ENCODE measurements around the gene KAZN.

- TF ChIP-seq RAD21 (IDR thresholded peaks at IDR 0.05; ENCODE audit: low read depth) (no peak), FOXM1 (IDR thresholded peaks at IDR 0.05; ENCODE audit: borderline replicate concordance, low read depth) (no peak), TAF1 (IDR thresholded peaks at IDR 0.05; ENCODE audit: low read depth) (no peak), USF1 (IDR thresholded peaks at IDR 0.05) (no peak), REST (IDR thresholded peaks at IDR 0.05; ENCODE audit: low read depth) (no peak), CEBPB (IDR thresholded peaks at IDR 0.05) (no peak), EP300 (IDR thresholded peaks at IDR 0.05; ENCODE audit: borderline replicate concordance) (no peak), CREB1 (IDR thresholded peaks at IDR 0.05; ENCODE audit: low read depth) (no peak)
These were observed 118.0 kb downstream of the KAZN start for GRCh38 chr1:14716474-14716873.
